Measurements from ENCODE around the gene HLA-G. TPM values are rescaled to one million over a fixed set of nuclear protein-coding genes. Genes with fewer than 3 reads are reported as not detected.

HLA-G gene
- total RNA-seq, 1 experiment from 2014 or later, result 0.50 TPM

DNA sequence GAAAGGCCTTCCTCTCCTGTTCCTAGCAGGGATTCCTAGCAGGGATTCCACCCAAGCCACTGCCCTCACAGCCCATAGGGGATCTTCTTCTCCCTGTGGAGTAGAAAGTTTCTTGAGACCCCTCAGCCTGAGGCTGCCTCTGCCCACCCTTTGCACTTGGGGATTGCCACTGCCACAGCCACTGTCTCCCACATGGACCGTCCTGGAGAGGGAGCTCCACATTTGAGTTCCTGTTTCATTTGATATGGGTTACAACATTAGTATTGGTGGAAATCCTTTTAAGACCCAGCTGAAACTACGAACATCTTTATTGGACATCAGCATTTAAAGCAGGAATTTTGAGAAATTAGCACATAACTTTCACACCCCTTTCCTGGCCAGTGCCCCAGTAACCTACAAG, 25.6 kb downstream of the HLA-G start:
- no peaks in the 10 kb centered on the region for H3K79me2 ChIP-seq (ENCODE audit: low read depth)
- TF ChIP-seq, protein P1, sequence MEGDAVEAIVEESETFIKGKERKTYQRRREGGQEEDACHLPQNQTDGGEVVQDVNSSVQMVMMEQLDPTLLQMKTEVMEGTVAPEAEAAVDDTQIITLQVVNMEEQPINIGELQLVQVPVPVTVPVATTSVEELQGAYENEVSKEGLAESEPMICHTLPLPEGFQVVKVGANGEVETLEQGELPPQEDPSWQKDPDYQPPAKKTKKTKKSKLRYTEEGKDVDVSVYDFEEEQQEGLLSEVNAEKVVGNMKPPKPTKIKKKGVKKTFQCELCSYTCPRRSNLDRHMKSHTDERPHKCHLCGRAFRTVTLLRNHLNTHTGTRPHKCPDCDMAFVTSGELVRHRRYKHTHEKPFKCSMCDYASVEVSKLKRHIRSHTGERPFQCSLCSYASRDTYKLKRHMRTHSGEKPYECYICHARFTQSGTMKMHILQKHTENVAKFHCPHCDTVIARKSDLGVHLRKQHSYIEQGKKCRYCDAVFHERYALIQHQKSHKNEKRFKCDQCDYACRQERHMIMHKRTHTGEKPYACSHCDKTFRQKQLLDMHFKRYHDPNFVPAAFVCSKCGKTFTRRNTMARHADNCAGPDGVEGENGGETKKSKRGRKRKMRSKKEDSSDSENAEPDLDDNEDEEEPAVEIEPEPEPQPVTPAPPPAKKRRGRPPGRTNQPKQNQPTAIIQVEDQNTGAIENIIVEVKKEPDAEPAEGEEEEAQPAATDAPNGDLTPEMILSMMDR (conservative IDR thresholded peaks at IDR 0.05), result no peak
- no peak for TF ChIP-seq EZH2 (IDR thresholded peaks at IDR 0.05; ENCODE audit: low read depth)
- no peak for DNase-seq
- no peaks in the 10 kb centered on the region for H3F3A ChIP-seq (ENCODE audit: insufficient read depth, low read depth)
- no peaks in the 10 kb centered on the region for H3K36me3 ChIP-seq (ENCODE audit: low read depth)
- no peaks in the 10 kb centered on the region for H3K27me3 ChIP-seq (ENCODE audit: insufficient read depth, low read depth)
- no peaks in the 10 kb centered on the region for H3K9me3 ChIP-seq (ENCODE audit: insufficient read depth, low read depth)
- no peak overlapping the region for H2AFZ ChIP-seq
- intact Hi-C loops (cut with micrococcal nuclease; ENCODE audit: unreplicated experiment), result no loop called here
- no peak overlapping the region for H3K27ac ChIP-seq
- no peaks in the 10 kb centered on the region for H3K9me2 ChIP-seq (ENCODE audit: insufficient read depth)
- no peak overlapping the region for H3K4me3 ChIP-seq
- no peak overlapping the region for H3K4me2 ChIP-seq
- H4K20me1 ChIP-seq (ENCODE audit: insufficient read depth), result no peaks in the 10 kb centered on the region
- CTCF ChIA-PET, result no interaction called here
- POLR2A ChIA-PET (ENCODE audit: unreplicated experiment), result no interaction called here
- no peaks in the 10 kb centered on the region for H3K4me1 ChIP-seq (replicated peaks; ENCODE audit: insufficient read depth)
- no TSS peak for BruUV-seq (replicated peaks)

DNA sequence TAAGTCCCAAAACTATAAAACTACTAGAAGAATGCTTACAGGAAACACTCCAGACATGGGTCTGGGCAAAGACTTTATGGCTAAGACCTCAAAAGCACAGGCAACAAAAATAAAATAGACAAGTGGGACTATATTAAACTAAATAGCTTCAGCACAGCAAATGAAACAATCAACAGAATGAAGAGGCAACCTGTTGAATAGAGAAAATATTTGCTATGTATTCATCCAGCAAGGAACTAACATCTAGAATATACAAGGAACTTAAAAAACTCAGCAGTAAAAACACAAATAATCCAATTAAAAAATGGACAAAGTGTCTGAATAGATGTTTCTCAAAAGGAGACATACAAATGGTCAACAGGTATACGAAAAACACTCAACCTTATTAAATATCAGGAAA, 30.4 kb downstream of the HLA-G start:
- no peaks in the 10 kb centered on the region for H3K79me2 ChIP-seq (ENCODE audit: low read depth)
- H3K27ac ChIP-seq, result no peak overlapping the region
- intact Hi-C loops (cut with micrococcal nuclease; ENCODE audit: unreplicated experiment), result no loop called here
- H3K27me3 ChIP-seq (ENCODE audit: insufficient read depth, low read depth), result no peaks in the 10 kb centered on the region; the same call in 1 of the 2 replicates
- H3K4me2 ChIP-seq, result no peak overlapping the region
- H3K36me3 ChIP-seq (ENCODE audit: low read depth), result no peaks in the 10 kb centered on the region
- DNase-seq, result no peak
- H3K9me2 ChIP-seq (ENCODE audit: insufficient read depth), result no peaks in the 10 kb centered on the region
- CTCF ChIA-PET, result no interaction called here
- H3K4me1 ChIP-seq (replicated peaks; ENCODE audit: insufficient read depth), result no peaks in the 10 kb centered on the region
- H3F3A ChIP-seq (ENCODE audit: insufficient read depth, low read depth), result no peaks in the 10 kb centered on the region
- no peaks in the 10 kb centered on the region for H3K9me3 ChIP-seq (ENCODE audit: insufficient read depth, low read depth)
- TF ChIP-seq, protein P1 (conservative IDR thresholded peaks at IDR 0.05), result no peak
- no peak for TF ChIP-seq EZH2 (IDR thresholded peaks at IDR 0.05; ENCODE audit: low read depth)
- no peak overlapping the region for H3K4me3 ChIP-seq
- POLR2A ChIA-PET (ENCODE audit: unreplicated experiment), result interaction anchor here (0.6 kb wide), 1 partner anchor 165 kb away, joined by 4 read pairs; no protein-coding TSS in a partner anchor
- no peaks in the 10 kb centered on the region for H4K20me1 ChIP-seq (ENCODE audit: insufficient read depth)
- no peak overlapping the region for H2AFZ ChIP-seq
- BruUV-seq (replicated peaks), result no TSS peak

DNA sequence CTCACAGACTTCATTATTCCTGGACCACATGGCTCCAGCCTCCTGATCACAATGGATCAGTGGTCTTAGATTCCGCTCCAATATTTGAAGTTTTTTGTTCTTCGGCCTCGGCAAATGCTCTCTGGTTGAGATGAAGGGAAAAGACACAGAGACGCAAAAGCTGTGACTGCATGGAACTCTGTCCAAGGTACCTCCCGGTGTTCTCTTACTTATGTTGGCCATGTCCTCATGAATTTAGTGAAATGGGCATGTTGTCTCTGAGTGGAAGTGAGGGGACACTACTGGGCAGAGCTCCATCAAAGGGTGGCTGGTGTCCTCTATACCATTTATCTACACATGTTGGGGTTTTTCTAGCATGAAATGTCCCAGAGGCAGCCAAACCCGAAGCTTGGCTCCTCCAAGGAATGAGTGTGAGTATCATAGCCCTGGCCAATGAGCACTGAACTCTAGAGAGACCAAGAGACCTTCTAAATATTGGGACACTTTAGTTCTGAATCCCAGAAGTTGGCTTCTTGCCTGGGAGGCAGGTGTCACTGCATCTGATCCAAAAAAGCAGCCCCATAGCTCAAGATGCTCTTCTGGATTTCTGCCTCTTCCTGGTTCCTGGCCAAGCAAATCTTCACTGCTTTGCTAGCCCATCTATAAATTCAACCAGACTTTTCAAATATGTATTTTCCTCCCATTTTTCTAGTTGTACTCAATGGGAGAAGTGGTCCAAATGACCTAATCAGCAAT, 34.1 kb downstream of the HLA-G start:
- H3K27ac ChIP-seq, result no peak overlapping the region
- no peak overlapping the region for H3K4me3 ChIP-seq
- ChIA-PET CTCF (interaction anchor here (0.7 kb wide), 1 partner anchor 269 kb away, joined by 12 read pairs; no protein-coding TSS in a partner anchor), POLR2A (ENCODE audit: unreplicated experiment) (interaction anchor here (0.6 kb wide), 1 partner anchor 286 kb away, joined by 7 read pairs; no protein-coding TSS in a partner anchor)
- H2AFZ ChIP-seq, result no peak overlapping the region
- no peaks in the 10 kb centered on the region for H3K9me3 ChIP-seq (ENCODE audit: insufficient read depth, low read depth)
- peaks cover 11% of the 10 kb centered on the region for H3K27me3 ChIP-seq (ENCODE audit: insufficient read depth, low read depth)
- BruUV-seq (replicated peaks), result no TSS peak
- no peaks in the 10 kb centered on the region for H3K79me2 ChIP-seq (ENCODE audit: low read depth)
- no peaks in the 10 kb centered on the region for H4K20me1 ChIP-seq (ENCODE audit: insufficient read depth)
- no peaks in the 10 kb centered on the region for H3F3A ChIP-seq (ENCODE audit: insufficient read depth, low read depth)
- no peaks in the 10 kb centered on the region for H3K9me2 ChIP-seq (ENCODE audit: insufficient read depth)
- no peak overlapping the region for H3K4me2 ChIP-seq
- no peaks in the 10 kb centered on the region for H3K4me1 ChIP-seq (replicated peaks; ENCODE audit: insufficient read depth)
- no peak for DNase-seq
- H3K36me3 ChIP-seq (ENCODE audit: low read depth), result no peaks in the 10 kb centered on the region
- intact Hi-C loops (cut with micrococcal nuclease; ENCODE audit: unreplicated experiment), result no loop called here
- no peak for TF ChIP-seq EZH2 (IDR thresholded peaks at IDR 0.05; ENCODE audit: low read depth)
- TF ChIP-seq, protein P1 (conservative IDR thresholded peaks at IDR 0.05), result no peak
